ENCODE measurements around the gene NKRF.

DNA sequence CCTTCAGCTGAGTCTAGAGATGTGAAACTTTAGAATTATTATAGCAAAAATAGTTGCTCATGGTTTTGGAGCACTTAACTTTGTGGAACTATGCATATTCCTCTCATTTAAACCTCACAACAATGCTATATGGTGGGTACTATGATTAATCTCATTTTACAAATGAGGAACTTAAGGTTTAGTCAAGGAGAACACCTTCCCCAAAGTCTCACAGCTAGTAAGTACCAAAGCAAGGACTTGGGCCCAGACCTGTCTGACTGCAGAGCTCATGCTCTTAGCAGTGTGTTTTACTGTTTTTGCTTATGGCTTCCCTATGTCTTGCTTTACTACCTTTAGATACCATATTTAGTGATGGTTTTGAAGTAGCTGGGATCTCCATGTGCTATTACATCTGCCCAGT is 26.8 kb downstream of the NKRF start:
- TF ChIP-seq, protein P1, sequence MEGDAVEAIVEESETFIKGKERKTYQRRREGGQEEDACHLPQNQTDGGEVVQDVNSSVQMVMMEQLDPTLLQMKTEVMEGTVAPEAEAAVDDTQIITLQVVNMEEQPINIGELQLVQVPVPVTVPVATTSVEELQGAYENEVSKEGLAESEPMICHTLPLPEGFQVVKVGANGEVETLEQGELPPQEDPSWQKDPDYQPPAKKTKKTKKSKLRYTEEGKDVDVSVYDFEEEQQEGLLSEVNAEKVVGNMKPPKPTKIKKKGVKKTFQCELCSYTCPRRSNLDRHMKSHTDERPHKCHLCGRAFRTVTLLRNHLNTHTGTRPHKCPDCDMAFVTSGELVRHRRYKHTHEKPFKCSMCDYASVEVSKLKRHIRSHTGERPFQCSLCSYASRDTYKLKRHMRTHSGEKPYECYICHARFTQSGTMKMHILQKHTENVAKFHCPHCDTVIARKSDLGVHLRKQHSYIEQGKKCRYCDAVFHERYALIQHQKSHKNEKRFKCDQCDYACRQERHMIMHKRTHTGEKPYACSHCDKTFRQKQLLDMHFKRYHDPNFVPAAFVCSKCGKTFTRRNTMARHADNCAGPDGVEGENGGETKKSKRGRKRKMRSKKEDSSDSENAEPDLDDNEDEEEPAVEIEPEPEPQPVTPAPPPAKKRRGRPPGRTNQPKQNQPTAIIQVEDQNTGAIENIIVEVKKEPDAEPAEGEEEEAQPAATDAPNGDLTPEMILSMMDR (conservative IDR thresholded peaks at IDR 0.05; ENCODE audit: low read depth, low read length), result no peak
- no peak for TF ChIP-seq EZH2 (IDR thresholded peaks at IDR 0.05; ENCODE audit: borderline replicate concordance, low read depth, low read length, poor library complexity, severe bottlenecking)
